Caco-2 (cell line): ENCODE data around the gene MAP1A. TPM values are rescaled to one million over a fixed set of nuclear protein-coding genes. Genes with fewer than 3 reads are reported as not detected.

Experiments
- BruUV-seq: library from RNA; stranded (reverse); fragments of 400-500 nt; replicated peaks from 2 replicates; lab custom pipeline; 2021; lab: Mats Ljungman, UMichigan
- CTCF ChIA-PET: fragments of 300-600 bp; sonication (Branson Sonifier 250); formaldehyde crosslinking; loops from one replicate; lab custom pipeline; 2022; ENCODE audit warnings: antibody characterized with exemption; lab: Charles Lee
- POLR2A ChIA-PET: fragments of 300-600 bp; sonication (Branson Sonifier 250); formaldehyde crosslinking; loops from one replicate; lab custom pipeline; 2022; ENCODE audit warnings: antibody characterized with exemption; lab: Charles Lee
- DNase-seq, 2 experiments: peaks; one replicate each; pipeline versions ENCODE4 v3.0.0 to v3.0.0-alpha.2; 2020 to 2022
- H3K27me3 ChIP-seq: replicated peaks from 2 replicates; pipeline ENCODE4 v1.6.0; 2011; ENCODE audit warnings: low read length; ENCODE audit not compliant: control insufficient read depth, insufficient read depth
- H3K36me3 ChIP-seq: 2 replicates; pipeline ENCODE4 v1.5.1; 2011; ENCODE audit warnings: low read length; ENCODE audit not compliant: control insufficient read depth, insufficient read depth
- H3K4me1 ChIP-seq: fragments of 250-450 bp; sonication (Bioruptor Pico); 2 replicates; pipeline ENCODE4 v1.5.1; 2020; ENCODE audit warnings: mild to moderate bottlenecking
- H3K4me3 ChIP-seq: 2 replicates; pipeline ENCODE4 v1.5.1; 2011; ENCODE audit warnings: low read depth, mild to moderate bottlenecking, control low read depth, low read length
- H3K9me3 ChIP-seq: fragments of 250-450 bp; sonication (Bioruptor Pico); 2 replicates; pipeline ENCODE4 v1.5.1; 2020; ENCODE audit warnings: mild to moderate bottlenecking, moderate library complexity
- H3K27ac Mint-ChIP-seq: one replicate; pipeline ENCODE4 v1.8.0; 2022; ENCODE audit warnings: mixed read lengths; ENCODE audit not compliant: unreplicated experiment
- H3K27me3 Mint-ChIP-seq: one replicate; pipeline ENCODE4 v1.8.0; 2022; ENCODE audit warnings: mixed read lengths; ENCODE audit not compliant: insufficient read depth, unreplicated experiment
- H3K36me3 Mint-ChIP-seq: one replicate; pipeline ENCODE4 v1.8.0; 2022; ENCODE audit warnings: mild to moderate bottlenecking, mixed read lengths; ENCODE audit not compliant: insufficient read depth, unreplicated experiment
- H3K4me1 Mint-ChIP-seq: one replicate; pipeline ENCODE4 v1.8.0; 2022; ENCODE audit warnings: low read depth, mixed read lengths; ENCODE audit not compliant: unreplicated experiment
- H3K4me3 Mint-ChIP-seq: one replicate; pipeline ENCODE4 v1.8.0; 2022; ENCODE audit warnings: mild to moderate bottlenecking, moderate library complexity, mixed read lengths; ENCODE audit not compliant: unreplicated experiment
- H3K9me3 Mint-ChIP-seq: one replicate; pipeline ENCODE4 v1.8.0; 2022; ENCODE audit warnings: mixed read lengths; ENCODE audit not compliant: unreplicated experiment
- CTCF ChIP-seq, 2 experiments: fragments of 200-600 bp in 1 of 2; IDR thresholded peaks; 1 replicate in 1 of 2; 2 replicates in 1 of 2; pipeline versions ENCODE4 v1.5.1 to v1.8.0; 2011 to 2022; ENCODE audit warnings: antibody characterized with exemption in 1 of 2, control low read depth in 1 of 2, inconsistent platforms in 1 of 2, low read depth in 1 of 2, low read length in 1 of 2, mild to moderate bottlenecking in 1 of 2, moderate library complexity in 1 of 2; ENCODE audit not compliant: insufficient read depth in 1 of 2, severe bottlenecking in 1 of 2, unreplicated experiment in 1 of 2
- intact Hi-C: fragments of 100-400 bp; cut with micrococcal nuclease; formaldehyde crosslinking; loops from one replicate; pipeline ENCODE4 v1.10.0; 2022; ENCODE audit not compliant: unreplicated experiment
- total RNA-seq: library from RNA; stranded (reverse); gene quantifications from 2 replicates; pipeline ENCODE4 v1.2.3, GENCODE V29; 2022

The MAP1A gene
- total RNA-seq, 1 experiment from 2014 or later = 0.84 TPM

- DNase-seq = no peak
- H3K36me3 Mint-ChIP-seq = peaks cover 27% of the 10 kb centered on the region
- H3K4me1 Mint-ChIP-seq = peaks cover 14% of the 10 kb centered on the region
- POLR2A ChIA-PET = interaction anchor here (1.7 kb wide), 1 partner anchor 20 kb away, joined by 14 read pairs; no protein-coding TSS in a partner anchor
- H3K4me3 Mint-ChIP-seq = peak overlapping the region; percentile 88
- intact Hi-C loops = no loop called here
- H3K27ac Mint-ChIP-seq = peak overlapping the region; percentile 96
- Histone ChIP-seq H3K9me3 (no peaks in the 10 kb centered on the region), H3K27me3 (no peaks in the 10 kb centered on the region), H3K4me3 (peak overlapping the region; percentile 49), H3K4me1 (no peaks in the 10 kb centered on the region), H3K36me3 (no peaks in the 10 kb centered on the region)
- TF ChIP-seq CTCF (IDR thresholded peaks at IDR 0.05; ENCODE audit: insufficient read depth in 1 of 2, low read depth in 1 of 2, low read length in 1 of 2, severe bottlenecking in 1 of 2, unreplicated experiment in 1 of 2) = no peak
- BruUV-seq = no TSS peak
- CTCF ChIA-PET = interaction anchor here (0.6 to 2.3 kb wide), 2 partner anchors 19 to 1597 kb away, joined by 3 to 17 read pairs; no protein-coding TSS in a partner anchor
- no peaks in the 10 kb centered on the region for H3K27me3 Mint-ChIP-seq
- H3K9me3 Mint-ChIP-seq = no peaks in the 10 kb centered on the region
These were observed 25.1 kb upstream of the MAP1A start for GRCh38 chr15:43492266-43492665.

GRCh38 chr15:43492673-43493601 is 24.5 kb upstream of the MAP1A start, which contains the start of gene TP53BP1:
TSS of gene TP53BP1 (minus strand) at chr15:43493156. CDS start at chr15:43493043, 113 bp downstream.
- H3K4me1 ChIP-seq = no peaks in the 10 kb centered on the region
- H3K27me3 ChIP-seq = no peaks in the 10 kb centered on the region
- Mint-ChIP-seq H3K4me1 (peaks cover 14% of the 10 kb centered on the region), H3K27me3 (no peaks in the 10 kb centered on the region), H3K9me3 (no peaks in the 10 kb centered on the region), H3K36me3 (peaks cover 22% of the 10 kb centered on the region), H3K27ac (peak within 1 kb of the TSS; percentile 96), H3K4me3 (peak within 1 kb of the TSS; percentile 88)
- no peaks in the 10 kb centered on the region for H3K36me3 ChIP-seq
- H3K4me3 ChIP-seq = peak within 1 kb of the TSS; percentile 49
- no peak for TF ChIP-seq CTCF (IDR thresholded peaks at IDR 0.05; ENCODE audit: insufficient read depth in 1 of 2, low read depth in 1 of 2, low read length in 1 of 2, severe bottlenecking in 1 of 2, unreplicated experiment in 1 of 2)
- POLR2A ChIA-PET = interaction anchor here (0.6 to 1.7 kb wide), 3 partner anchors 17 to 257 kb away, joined by 3 to 14 read pairs (median 8); no protein-coding TSS in a partner anchor
- intact Hi-C loops = loop anchor here (1.0 kb wide), 1 partner anchor 52 kb away; no protein-coding TSS in a partner anchor
- no TSS peak for BruUV-seq
- no peaks in the 10 kb centered on the region for H3K9me3 ChIP-seq
- peak; percentile 94 to 96 for DNase-seq
- CTCF ChIA-PET = interaction anchor here (0.6 to 2.3 kb wide), 3 partner anchors 18 to 1596 kb away, joined by 3 to 17 read pairs (median 6); no protein-coding TSS in a partner anchor
